Measurements from ENCODE around the gene ZNF658.
"Not testable (repeated sequence)": the region's sequence is repeated elsewhere in the genome, so short reads cannot be mapped to it uniquely, and the experiment has no call there.

The ZNF658 gene

GRCh38 chr9:66900490-66901131, at the start of gene ZNF658:
Gene ZNF658, plus strand, starts transcription at chr9:66900725. Its CDS starts 2,837 bp downstream, at chr9:66903562.
- peak; percentile 63 for DNase-seq

GRCh38 chr9:66861732-66862131, 38.8 kb upstream of the ZNF658 start:
- DNase-seq = not testable (repeated sequence)

- DNase-seq = not testable (repeated sequence)
Measured at GRCh38 chr9:66868660-66869059, 31.9 kb upstream of the ZNF658 start.

- DNase-seq = not testable (repeated sequence)
Measured at GRCh38 chr9:66880605-66881004, 19.9 kb upstream of the ZNF658 start.

GRCh38 chr9:66881847-66882246, 18.7 kb upstream of the ZNF658 start:
- not testable (repeated sequence) for DNase-seq

GRCh38 chr9:66890334-66890733, 10.2 kb upstream of the ZNF658 start:
- not testable (repeated sequence) for DNase-seq

- not testable (repeated sequence) for DNase-seq
Measured at GRCh38 chr9:66901141-66901540, 616 bp downstream of the ZNF658 start.

GRCh38 chr9:66909560-66909959, 9.0 kb downstream of the ZNF658 start:
- DNase-seq = not testable (repeated sequence)

- not testable (repeated sequence) for DNase-seq
Measured at GRCh38 chr9:66920072-66920471, 19.5 kb downstream of the ZNF658 start.

GRCh38 chr9:66936194-66936870, 35.8 kb downstream of the ZNF658 start:
- not testable (repeated sequence) for DNase-seq

- DNase-seq = not testable (repeated sequence)
Measured at GRCh38 chr9:66937662-66938061, 37.1 kb downstream of the ZNF658 start.

- DNase-seq = not testable (repeated sequence)
Measured at GRCh38 chr9:66938322-66938721, 37.8 kb downstream of the ZNF658 start.

GRCh38 chr9:66939878-66940830, 39.6 kb downstream of the ZNF658 start:
- not testable (repeated sequence) for DNase-seq

- DNase-seq = not testable (repeated sequence)
Measured at GRCh38 chr9:66942400-66943155, 42.1 kb downstream of the ZNF658 start.

- DNase-seq = not testable (repeated sequence)
Measured at GRCh38 chr9:66952576-66952975, 52.1 kb downstream of the ZNF658 start.

All from activated CD8-positive, alpha-beta memory T cell treated with anti-CD3 and anti-CD28 coated beads, Interleukin-2, amount 50 U/mL, for 4 hours (primary cell).